H7 (cell line): ENCODE data around the gene SLC35A3. TPM values are rescaled to one million over a fixed set of nuclear protein-coding genes. Genes with fewer than 3 reads are reported as not detected.
"Not testable (repeated sequence)": the region's sequence is repeated elsewhere in the genome, so short reads cannot be mapped to it uniquely, and the experiment has no call there.

Source experiments
- DNase-seq: peaks from one replicate; pipeline ENCODE4 v3.0.0; 2012
- H3K27me3 ChIP-seq: 2 replicates; pipeline ENCODE4 v1.6.0; 2011; ENCODE audit warnings: mild to moderate bottlenecking, low read length; ENCODE audit not compliant: control insufficient read depth, insufficient read depth
- H3K36me3 ChIP-seq: replicated peaks from 2 replicates; pipeline ENCODE4 v1.5.1; 2011; ENCODE audit warnings: low read length; ENCODE audit not compliant: control insufficient read depth, insufficient read depth
- H3K4me3 ChIP-seq: 2 replicates; pipeline ENCODE4 v1.5.1; 2011; ENCODE audit warnings: low read depth, mild to moderate bottlenecking, control low read depth, low read length, moderate library complexity; ENCODE audit not compliant: insufficient read depth
- total RNA-seq: library from RNA; depleted of rRNA; stranded (reverse); fragments of >200 nt; shearing (Covaris generic); gene quantifications from 2 replicates; pipeline ENCODE4 v1.2.3, GENCODE V29; 2014

Gene SLC35A3
- total RNA-seq, 1 experiment from 2014 or later = 18.3 TPM

DNA sequence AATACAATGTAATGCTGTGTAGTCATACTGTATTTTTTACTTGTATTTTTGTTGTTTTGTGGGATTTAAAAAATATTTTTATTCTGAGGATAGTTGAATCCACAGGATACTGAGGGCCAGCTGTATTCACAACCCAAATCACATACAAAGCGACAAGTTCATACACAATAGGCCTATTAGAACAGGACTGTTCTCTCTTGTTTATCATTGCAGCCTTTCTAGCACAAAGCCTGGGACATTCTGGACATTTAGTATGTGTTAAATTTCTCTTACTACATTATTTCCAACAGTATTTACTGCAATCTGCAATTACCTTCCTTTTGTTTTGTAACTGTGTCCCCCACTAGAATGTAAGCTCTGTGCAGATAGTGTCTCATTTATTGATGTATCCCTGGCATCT is 65.4 kb downstream of the SLC35A3 start:
- DNase-seq = no peak
- Histone ChIP-seq H3K4me3 (no peak overlapping the region), H3K27me3 (no peaks in the 10 kb centered on the region), H3K36me3 (no peaks in the 10 kb centered on the region)

- peak; percentile 23 for DNase-seq
- no peaks in the 10 kb centered on the region for H3K27me3 ChIP-seq
Measured at GRCh38 chr1:100036718-100037655, 67.2 kb downstream of the SLC35A3 start.

DNA sequence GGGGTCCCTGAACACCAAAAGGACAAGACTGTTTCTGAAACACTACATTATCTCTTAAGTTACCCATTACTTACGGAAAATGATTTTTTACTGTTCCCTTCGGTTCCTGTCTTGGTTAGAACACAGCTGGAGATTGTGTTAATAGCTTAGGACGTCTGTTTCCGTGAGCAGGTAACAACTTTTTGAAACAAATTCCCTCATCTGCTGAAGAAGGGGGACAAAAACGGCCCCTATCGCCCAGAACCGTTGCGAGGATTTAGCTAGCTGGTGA is 67.8 kb downstream of the SLC35A3 start:
- no peaks in the 10 kb centered on the region for H3K36me3 ChIP-seq
- H3K4me3 ChIP-seq = peak overlapping the region; percentile 98
- DNase-seq = no peak
- no peaks in the 10 kb centered on the region for H3K27me3 ChIP-seq

More at GRCh38 chr1:100036718-100037655, 67.2 kb downstream of the SLC35A3 start:
- Histone ChIP-seq H3K36me3 (no peaks in the 10 kb centered on the region), H3K4me3 (peak overlapping the region; percentile 98)

GRCh38 chr1:100037927-100038659 is 68.3 kb downstream of the SLC35A3 start:
- Histone ChIP-seq H3K4me3 (peak overlapping the region; percentile 98), H3K36me3 (no peaks in the 10 kb centered on the region), H3K27me3 (no peaks in the 10 kb centered on the region)
- peak; percentile 92 for DNase-seq

DNA sequence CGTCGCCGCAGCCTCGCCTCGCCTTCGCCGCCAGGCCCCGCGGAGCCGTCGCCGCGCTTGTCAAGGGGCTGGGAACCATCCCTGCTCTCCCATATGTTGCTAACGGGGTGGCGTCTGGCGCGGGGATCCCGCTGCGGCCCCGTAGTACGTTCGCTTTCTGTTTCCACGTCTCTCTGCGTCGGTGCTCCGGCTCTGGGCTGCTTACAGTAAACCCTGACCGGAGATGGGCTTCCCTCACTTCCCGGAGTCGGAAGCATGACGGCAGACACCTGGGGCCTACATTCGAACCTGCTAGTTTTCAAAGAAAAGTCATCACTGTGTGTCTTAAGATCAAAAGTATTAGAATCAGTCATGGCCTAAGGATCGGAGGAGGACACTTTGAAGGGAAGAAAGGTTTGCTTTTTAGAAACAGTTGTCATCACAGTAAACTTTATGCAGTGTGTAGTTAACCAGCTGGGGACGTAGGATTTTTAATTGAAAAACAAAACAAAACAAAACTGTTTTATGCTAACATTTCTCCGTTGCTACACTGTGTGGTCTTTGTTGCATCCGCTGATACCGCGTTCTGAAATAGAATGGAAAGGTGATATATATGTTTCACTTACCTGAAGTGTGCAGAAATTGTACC is 69.0 kb downstream of the SLC35A3 start:
- DNase-seq = no peak
- H3K4me3 ChIP-seq = peak overlapping the region; percentile 98
- H3K27me3 ChIP-seq = no peaks in the 10 kb centered on the region
- H3K36me3 ChIP-seq = no peaks in the 10 kb centered on the region

DNA sequence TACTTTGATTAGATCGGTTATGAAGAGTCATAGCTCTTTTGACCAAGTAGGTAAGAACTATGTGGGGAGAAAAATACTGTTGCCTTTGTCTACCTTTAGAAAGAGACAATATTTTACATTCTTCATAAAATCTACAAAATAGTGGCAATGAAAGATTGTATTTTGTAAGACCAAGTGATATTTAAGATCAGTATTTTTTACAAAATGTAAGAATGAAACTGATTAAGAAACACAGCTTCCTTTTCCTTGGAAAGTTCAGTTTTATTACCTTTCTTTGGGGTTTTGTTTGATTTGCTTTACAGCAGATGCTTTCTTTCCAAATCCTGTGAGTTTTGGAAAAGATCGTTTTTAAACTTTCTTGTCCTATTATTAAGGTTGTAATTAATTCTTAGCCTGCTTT is 69.8 kb downstream of the SLC35A3 start:
- DNase-seq = no peak
- no peaks in the 10 kb centered on the region for H3K36me3 ChIP-seq
- no peaks in the 10 kb centered on the region for H3K27me3 ChIP-seq
- H3K4me3 ChIP-seq = peak overlapping the region; percentile 98; the same call in 1 of the 2 replicates

GRCh38 chr1:100045206-100045605 is 75.4 kb downstream of the SLC35A3 start:
- no peak overlapping the region for H3K4me3 ChIP-seq
- H3K36me3 ChIP-seq = no peaks in the 10 kb centered on the region
- DNase-seq = no peak
- no peaks in the 10 kb centered on the region for H3K27me3 ChIP-seq

- not testable (repeated sequence) for H3K27me3 ChIP-seq, H3K36me3 ChIP-seq, DNase-seq, H3K4me3 ChIP-seq
Measured at GRCh38 chr1:100047235-100047708, 77.5 kb downstream of the SLC35A3 start.

GRCh38 chr1:100050139-100050538 is 80.3 kb downstream of the SLC35A3 start:
- Histone ChIP-seq H3K27me3 (no peaks in the 10 kb centered on the region), H3K36me3 (no peaks in the 10 kb centered on the region; the same call in 1 of the 2 replicates), H3K4me3 (no peak overlapping the region)
- DNase-seq = no peak

DNA sequence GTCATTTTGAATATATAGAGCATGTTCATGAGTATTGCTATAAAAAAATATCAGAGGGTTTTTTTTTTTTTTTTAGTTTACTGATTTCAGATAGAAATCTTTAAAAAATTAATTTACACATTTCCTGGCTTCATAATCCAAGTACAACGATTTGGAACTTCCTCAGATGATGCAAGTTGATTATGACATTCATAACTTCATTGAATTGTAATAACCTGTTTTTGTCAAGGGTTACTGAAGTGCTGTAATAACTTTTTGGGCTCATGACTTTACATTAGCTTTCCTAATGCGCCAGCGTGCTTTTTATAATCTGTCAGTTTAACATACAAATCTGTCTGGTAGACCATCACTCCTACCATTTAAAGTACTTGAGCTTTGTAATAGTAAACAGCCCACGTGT is 81.6 kb downstream of the SLC35A3 start:
- Histone ChIP-seq H3K36me3 (no peaks in the 10 kb centered on the region; the same call in 1 of the 2 replicates), H3K4me3 (no peak overlapping the region)
- DNase-seq = no peak

GRCh38 chr1:100051893-100052292 is 82.1 kb downstream of the SLC35A3 start:
- Histone ChIP-seq H3K4me3 (no peak overlapping the region), H3K36me3 (no peaks in the 10 kb centered on the region; the same call in 1 of the 2 replicates), H3K27me3 (no peaks in the 10 kb centered on the region)
- no peak for DNase-seq

More for the DNA sequence above, 81.6 kb downstream of the SLC35A3 start:
- H3K27me3 ChIP-seq = no peaks in the 10 kb centered on the region

DNA sequence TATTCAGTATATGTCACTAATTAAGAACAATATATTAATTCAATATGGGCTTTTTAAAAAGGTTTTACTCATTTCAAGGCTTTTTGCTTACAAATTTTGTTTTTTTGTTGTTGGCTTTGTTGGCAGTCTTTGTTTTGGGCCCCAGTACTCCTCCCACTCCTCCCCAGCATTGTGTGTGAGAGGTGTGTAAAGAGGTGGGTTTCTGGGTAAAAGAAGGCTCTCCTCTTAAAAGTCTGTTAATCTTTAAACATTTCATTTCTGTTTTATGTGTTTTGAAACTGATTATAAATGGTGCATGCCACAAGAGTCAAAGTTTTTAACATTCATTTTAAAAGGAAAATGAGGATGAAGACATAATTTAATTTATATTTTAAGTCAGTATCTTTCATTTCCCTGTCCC is 83.3 kb downstream of the SLC35A3 start:
- Histone ChIP-seq H3K4me3 (no peak overlapping the region), H3K27me3 (no peaks in the 10 kb centered on the region), H3K36me3 (no peaks in the 10 kb centered on the region; the same call in none of the 2 replicates)
- DNase-seq = no peak

GRCh38 chr1:100053727-100054126 is 83.9 kb downstream of the SLC35A3 start:
- Histone ChIP-seq H3K36me3 (no peaks in the 10 kb centered on the region; the same call in none of the 2 replicates), H3K27me3 (no peaks in the 10 kb centered on the region), H3K4me3 (no peak overlapping the region)
- DNase-seq = no peak

GRCh38 chr1:100061681-100062080 is 91.9 kb downstream of the SLC35A3 start:
- no peak overlapping the region for H3K4me3 ChIP-seq
- DNase-seq = no peak
- no peaks in the 10 kb centered on the region for H3K27me3 ChIP-seq
- peaks cover 7% of the 10 kb centered on the region for H3K36me3 ChIP-seq
